HG02798 (cell line): ENCODE data around the gene NLGN2.

Experiments
- ATAC-seq: cut with Tn5 transposase; IDR thresholded peaks from one replicate; pipeline ENCODE4 v1.9.1; 2021; ENCODE audit warnings: mild to moderate bottlenecking; ENCODE audit not compliant: unreplicated experiment, poor library complexity

NLGN2 gene

DNA sequence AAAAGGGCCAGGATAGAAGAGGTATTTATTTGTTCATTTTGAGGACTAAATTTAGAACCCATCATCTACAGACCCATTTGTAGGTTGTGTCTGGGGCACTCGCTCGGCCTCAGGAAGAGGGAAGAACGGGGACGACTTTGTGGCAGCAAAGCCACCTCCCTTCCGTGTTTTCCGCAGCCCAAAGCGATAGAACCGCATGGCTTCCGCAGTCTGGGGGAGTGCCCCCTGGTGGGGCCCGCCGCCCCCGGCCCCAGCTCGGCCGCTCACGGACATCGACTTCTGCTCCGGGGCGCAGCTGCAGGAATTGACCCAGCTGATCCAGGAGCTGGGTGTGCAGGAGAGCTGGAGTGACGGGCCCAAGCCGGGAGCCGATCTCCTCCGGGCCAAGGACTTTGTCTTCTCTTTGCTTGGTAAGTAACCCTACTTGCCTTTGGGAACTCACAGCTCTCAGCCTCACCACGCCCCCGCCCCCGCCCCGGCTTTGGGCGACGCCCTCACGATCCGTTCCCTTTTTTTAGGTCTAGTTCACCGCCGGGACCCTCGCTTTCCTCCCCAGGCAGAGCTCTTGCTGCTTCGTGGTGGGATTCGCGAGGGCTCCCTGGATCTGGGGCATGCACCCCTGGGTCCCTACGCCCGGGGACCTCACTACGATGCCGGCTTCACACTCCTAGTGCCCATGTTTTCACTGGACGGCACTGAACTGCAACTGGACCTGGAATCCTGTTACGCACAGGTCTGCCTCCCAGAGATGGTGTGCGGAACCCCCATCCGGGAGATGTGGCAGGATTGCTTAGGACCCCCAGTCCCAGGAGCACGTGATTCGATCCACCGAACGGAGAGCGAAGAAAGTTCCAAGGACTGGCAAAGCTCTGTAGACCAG, 28.3 kb downstream of the NLGN2 start:
- ATAC-seq, result no peak

GRCh38 chr17:7436556-7437368, 29.1 kb downstream of the NLGN2 start:
- ATAC-seq, result peak; percentile 20

GRCh38 chr17:7437369-7437863, 29.8 kb downstream of the NLGN2 start:
- no peak for ATAC-seq

- no peak for ATAC-seq
These were observed 30.4 kb downstream of the NLGN2 start for GRCh38 chr17:7437950-7438614.

GRCh38 chr17:7438656-7439460, 31.2 kb downstream of the NLGN2 start:
- ATAC-seq, result no peak

DNA sequence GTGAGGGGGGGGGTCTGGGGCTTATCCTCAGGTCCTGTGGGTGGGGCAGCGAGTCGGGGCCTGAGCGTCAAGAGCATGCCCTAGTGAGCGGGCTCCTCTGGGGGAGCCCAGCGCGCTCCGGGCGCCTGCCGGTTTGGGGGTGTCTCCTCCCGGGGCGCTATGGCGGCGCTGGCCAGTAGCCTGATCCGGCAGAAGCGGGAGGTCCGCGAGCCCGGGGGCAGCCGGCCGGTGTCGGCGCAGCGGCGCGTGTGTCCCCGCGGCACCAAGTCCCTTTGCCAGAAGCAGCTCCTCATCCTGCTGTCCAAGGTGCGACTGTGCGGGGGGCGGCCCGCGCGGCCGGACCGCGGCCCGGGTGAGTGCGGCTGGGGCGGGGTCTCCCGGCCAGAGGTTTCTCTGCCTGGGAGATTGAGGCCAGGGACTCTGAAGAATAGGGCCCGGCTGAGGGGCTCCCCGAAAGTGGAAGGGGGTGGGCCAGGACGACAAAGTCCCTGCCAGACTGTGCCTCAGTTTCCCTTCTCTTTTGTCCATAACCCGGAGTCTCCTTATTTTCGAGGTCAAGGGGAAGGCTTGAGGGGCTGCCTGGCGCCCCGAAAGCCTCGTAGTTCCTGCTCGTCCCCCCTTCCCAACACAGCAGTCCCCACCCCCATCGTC, 31.9 kb downstream of the NLGN2 start, which contains the start of gene FGF11:
Gene FGF11 (plus strand): TSS at position 51 of the 651 bp plus-strand sequence. CDS start 109 bp downstream, at position 160.
- no peak for ATAC-seq

- ATAC-seq, result no peak
These were observed 32.6 kb downstream of the NLGN2 start for GRCh38 chr17:7440113-7440833.

DNA sequence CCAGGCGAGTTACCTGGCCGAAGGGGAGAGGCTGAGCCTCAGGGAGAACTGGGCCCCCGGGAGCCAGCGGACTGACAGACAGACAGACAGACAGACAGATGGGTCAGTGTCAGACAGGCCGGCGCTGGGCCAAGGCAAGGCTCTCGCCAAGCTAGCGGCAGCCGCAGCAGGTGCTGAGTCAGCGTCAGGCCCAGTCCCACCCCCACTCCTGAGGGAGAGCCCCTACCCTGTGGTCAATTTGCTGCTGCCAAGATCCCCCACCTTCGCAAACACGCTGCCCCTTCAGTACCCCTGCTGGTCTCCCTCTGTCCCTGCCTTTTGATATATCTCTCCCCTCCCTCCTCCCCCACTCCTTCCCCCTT, 33.2 kb downstream of the NLGN2 start:
- no peak for ATAC-seq

GRCh38 chr17:7441266-7441665, 33.6 kb downstream of the NLGN2 start:
- no peak for ATAC-seq

- ATAC-seq, result no peak
These were observed 34.5 kb downstream of the NLGN2 start for GRCh38 chr17:7442142-7442541.

DNA sequence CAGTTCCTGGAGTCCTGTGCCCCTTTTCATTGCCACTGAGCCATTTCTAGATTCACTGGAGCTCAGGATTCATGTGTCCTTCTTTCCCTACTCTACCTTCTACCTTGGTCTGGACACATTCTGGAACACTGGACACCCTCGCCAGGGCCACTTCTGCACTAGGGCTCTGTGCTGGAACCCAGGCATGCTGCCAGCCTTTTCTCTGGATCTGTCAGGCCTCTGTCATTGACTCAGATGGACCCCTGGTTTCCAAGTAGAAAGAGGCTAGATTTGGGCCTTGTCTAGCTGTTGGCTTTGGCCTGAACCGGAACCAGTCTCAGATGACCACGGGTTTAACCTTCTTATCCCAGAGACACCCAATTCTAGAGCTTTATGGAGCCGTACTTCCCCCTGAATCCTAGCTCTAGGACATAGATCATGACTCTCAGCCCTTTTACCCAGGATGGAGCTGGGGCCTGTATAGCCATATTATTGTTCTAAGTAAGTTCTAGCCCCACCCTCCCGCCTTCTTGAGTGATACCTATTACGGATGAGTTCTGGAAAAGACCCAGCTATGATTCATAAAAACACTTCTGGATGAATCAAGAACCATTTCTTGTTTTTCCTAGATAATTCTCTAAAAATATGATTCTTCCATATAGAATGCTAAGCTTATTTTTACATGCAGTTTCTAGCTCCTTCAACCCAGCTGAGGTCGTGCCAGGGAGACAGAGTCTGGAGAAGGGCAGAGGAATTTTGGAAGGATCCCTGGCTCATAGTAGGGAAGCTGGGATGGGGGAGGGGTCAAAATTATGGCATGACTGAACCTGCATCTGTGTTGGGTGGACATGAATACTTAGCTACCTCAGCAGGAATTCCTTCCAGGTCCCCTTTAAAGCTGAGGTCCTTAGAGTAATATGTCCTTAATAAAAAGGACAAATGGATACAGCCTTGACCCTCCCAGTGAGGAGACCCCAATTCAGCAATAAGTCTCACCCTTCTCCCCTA, 36.1 kb downstream of the NLGN2 start:
- ATAC-seq, result no peak

DNA sequence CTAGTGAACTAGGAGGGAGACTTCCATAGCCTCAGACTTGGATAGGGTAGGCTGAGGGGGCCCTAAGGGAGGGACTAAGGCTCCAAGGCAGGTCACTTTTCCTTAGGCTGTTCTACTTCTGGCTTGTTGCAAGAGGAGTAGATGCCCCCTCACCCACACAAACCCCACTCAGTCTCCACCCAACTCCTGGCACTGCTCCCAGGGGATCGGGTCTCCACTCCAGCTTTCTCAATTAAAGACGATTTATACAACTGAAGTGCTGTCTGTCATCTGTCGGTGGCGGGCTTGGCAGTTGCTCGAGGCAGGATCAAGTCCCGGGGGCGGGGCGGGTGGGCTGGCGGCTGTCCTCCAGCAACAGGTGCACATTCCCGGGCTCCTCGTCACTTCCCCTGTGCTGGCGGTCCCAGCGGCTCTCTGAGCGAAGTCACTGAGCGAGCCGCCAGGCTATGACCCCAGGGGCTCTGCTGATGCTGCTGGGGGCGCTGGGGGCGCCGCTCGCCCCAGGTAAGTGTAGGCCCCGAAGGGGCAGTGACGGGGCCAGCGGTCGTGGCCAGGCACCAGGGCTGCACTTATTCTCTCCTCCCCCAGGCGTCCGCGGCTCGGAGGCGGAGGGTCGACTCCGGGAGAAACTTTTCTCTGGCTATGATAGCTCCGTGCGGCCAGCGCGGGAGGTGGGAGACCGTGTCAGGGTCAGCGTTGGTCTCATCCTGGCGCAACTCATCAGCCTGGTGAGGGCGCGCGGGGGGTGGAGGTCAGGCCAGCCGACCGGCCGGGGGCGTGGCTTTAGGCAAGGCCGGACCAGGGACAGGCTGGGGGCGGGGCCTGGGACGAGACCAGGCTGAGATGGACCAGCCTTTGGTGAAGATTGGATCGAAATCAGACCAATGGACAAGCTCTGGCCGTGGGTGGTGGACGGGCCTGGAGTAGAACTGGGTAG, 37.3 kb downstream of the NLGN2 start, which contains the start of gene CHRNB1:
Gene CHRNB1 (plus strand): TSS at position 380 of the 937 bp plus-strand sequence. CDS start 67 bp downstream, at position 447.
- peak; percentile 62 for ATAC-seq

DNA sequence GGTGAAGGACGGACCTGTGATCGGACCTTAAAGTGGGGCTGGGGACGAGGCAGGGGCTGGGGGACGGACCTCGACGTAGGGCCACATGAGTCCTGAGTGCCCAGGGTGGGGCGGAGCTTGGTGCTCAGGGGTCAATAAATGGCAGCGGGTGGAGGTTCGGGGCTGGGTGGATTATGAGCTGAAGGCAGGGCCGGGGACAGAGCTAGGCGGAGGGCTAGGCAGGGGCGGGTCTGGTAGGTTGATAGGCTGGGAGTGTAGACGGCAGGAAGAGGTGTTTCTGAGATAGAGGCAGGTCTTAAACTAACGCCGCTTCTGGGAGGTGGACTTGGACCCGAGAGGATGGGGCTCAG, 37.9 kb downstream of the NLGN2 start:
- ATAC-seq, result peak; percentile 13

DNA sequence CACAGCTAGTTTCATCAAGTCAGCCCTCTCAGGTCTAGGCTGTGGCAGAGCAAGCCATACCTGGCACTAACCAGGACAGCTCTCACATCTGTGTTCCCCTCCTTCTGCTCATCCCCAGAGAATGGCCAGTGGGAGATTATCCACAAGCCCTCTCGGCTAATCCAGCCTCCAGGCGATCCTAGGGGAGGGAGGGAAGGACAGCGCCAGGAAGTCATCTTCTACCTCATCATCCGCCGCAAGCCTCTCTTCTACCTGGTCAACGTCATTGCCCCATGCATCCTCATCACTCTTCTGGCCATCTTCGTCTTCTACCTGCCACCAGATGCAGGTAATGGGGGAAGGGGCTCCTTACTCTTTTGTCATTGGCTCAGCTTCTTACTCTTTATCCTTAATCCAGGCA, 40.8 kb downstream of the NLGN2 start:
- no peak for ATAC-seq

- no peak for ATAC-seq
These were observed 52.4 kb downstream of the NLGN2 start for GRCh38 chr17:7459961-7460545.
